Transverse colon (tissue), 4 donors: ENCODE measurements around the gene FMO3.

ENCODE experiments used
- EP300 ChIP-seq: sonication (generic); formaldehyde crosslinking; IDR thresholded peaks from one replicate; pipeline ENCODE4 v1.6.1; 2017; ENCODE audit warnings: antibody characterized with exemption, low read depth
- POLR2A ChIP-seq: fragments of 450-650 bp; IDR thresholded peaks from one replicate; pipeline ENCODE4 v1.6.1; 2016; ENCODE audit warnings: antibody characterized with exemption, mild to moderate bottlenecking, moderate library complexity
- POLR2AphosphoS5 ChIP-seq, 3 donors: sonication (generic); formaldehyde crosslinking; IDR thresholded peaks; one replicate each; pipeline ENCODE4 v1.6.1; 2016; ENCODE audit warnings: antibody characterized with exemption in 3 of 3
- TF ChIP-seq, protein P1 (sequence below), 5 experiments: fragments of 200-600 bp in 3 of 5; fragments of 450-650 bp in 2 of 5; sonication (generic) in 3 of 5; IDR thresholded peaks; 1 replicate in 2 of 5; 2 replicates in 3 of 5; pipeline ENCODE4 v1.5.1; 2016 to 2017; ENCODE audit warnings: antibody characterized with exemption in 5 of 5, inconsistent platforms in 3 of 5, mild to moderate bottlenecking in 2 of 5, moderate library complexity in 1 of 5

DNA sequence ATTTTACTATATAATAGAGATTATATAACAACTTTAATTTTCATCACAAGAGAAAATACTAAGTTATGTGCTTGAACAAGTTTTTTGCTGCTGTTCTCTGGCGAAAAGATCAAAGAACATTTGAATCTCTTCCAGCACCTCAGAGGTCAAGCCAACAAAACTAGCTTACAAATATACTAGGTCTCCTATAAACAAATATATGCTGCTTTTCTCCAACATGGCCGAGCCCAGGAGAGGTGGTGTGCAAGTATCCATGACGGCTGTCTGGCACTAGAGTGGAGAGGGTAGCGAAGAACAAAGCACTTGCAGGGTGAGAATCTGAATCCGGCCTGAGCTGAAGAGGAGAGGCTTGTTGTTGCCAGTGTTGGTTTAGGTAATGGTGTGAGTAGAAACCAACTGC is 7.5 kb upstream of the FMO3 start:
- TF ChIP-seq, protein P1, sequence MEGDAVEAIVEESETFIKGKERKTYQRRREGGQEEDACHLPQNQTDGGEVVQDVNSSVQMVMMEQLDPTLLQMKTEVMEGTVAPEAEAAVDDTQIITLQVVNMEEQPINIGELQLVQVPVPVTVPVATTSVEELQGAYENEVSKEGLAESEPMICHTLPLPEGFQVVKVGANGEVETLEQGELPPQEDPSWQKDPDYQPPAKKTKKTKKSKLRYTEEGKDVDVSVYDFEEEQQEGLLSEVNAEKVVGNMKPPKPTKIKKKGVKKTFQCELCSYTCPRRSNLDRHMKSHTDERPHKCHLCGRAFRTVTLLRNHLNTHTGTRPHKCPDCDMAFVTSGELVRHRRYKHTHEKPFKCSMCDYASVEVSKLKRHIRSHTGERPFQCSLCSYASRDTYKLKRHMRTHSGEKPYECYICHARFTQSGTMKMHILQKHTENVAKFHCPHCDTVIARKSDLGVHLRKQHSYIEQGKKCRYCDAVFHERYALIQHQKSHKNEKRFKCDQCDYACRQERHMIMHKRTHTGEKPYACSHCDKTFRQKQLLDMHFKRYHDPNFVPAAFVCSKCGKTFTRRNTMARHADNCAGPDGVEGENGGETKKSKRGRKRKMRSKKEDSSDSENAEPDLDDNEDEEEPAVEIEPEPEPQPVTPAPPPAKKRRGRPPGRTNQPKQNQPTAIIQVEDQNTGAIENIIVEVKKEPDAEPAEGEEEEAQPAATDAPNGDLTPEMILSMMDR (IDR thresholded peaks at IDR 0.05): no peak
- no peak for TF ChIP-seq POLR2AphosphoS5 (IDR thresholded peaks at IDR 0.05)
- no peak for TF ChIP-seq POLR2A
- no peak for TF ChIP-seq EP300
